ENCODE measurements around the gene UNC5CL.

Gene UNC5CL

GRCh38 chr6:41039060-41039998, at the start of gene UNC5CL:
Gene UNC5CL (minus strand): TSS chr6:41039221. CDS start chr6:41035074, 4,147 bp downstream.
- no peak for DNase-seq

GRCh38 chr6:41088451-41088850, 49.4 kb upstream of the UNC5CL start:
- no peak for DNase-seq

DNA sequence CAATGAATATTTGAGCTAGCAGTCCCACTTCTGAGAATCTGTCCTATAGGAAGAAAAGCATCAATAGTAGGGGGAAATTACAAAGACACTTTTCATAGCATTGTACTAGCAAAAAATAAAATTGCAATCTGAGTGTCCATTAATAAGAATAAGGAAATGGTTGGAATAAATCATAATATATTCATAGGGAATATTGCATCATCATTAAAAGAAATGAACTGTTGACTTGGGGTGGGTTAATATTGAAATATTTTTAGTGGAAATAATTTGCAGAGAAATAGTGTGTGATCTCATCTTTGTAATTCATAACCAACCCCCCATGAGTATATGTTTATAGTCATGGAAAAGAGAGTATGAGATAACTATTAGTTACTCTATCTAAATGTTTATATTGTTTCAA, 46.2 kb upstream of the UNC5CL start:
- DNase-seq = no peak

DNA sequence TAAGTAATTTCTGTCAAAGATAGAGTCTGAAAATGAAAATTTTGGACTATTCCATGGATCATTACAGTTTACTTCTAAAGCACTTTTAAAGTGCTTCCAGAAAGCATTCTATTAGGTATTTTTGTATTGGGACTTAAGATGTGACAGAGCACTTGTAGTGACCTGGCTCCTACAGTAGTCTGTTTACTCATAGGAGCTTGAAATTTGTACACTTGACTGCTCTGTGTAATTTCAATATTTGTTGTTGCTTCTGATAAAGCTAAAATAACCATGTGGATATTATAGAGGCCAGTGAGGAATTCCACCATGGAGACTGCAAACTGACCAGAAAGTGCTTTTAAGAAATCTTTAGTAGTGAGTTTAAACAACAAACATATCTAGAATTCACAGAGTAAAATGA, 44.1 kb upstream of the UNC5CL start:
- no peak for DNase-seq

GRCh38 chr6:41080621-41081020, 41.6 kb upstream of the UNC5CL start:
- DNase-seq = no peak

- no peak for DNase-seq
These were observed 40.1 kb upstream of the UNC5CL start for GRCh38 chr6:41079080-41079479.

- no peak for DNase-seq
These were observed 39.1 kb upstream of the UNC5CL start for GRCh38 chr6:41078101-41078500.

- no peak for DNase-seq
These were observed 38.5 kb upstream of the UNC5CL start for GRCh38 chr6:41077536-41077935.

GRCh38 chr6:41075651-41076626, 36.9 kb upstream of the UNC5CL start:
- no peak for DNase-seq

DNA sequence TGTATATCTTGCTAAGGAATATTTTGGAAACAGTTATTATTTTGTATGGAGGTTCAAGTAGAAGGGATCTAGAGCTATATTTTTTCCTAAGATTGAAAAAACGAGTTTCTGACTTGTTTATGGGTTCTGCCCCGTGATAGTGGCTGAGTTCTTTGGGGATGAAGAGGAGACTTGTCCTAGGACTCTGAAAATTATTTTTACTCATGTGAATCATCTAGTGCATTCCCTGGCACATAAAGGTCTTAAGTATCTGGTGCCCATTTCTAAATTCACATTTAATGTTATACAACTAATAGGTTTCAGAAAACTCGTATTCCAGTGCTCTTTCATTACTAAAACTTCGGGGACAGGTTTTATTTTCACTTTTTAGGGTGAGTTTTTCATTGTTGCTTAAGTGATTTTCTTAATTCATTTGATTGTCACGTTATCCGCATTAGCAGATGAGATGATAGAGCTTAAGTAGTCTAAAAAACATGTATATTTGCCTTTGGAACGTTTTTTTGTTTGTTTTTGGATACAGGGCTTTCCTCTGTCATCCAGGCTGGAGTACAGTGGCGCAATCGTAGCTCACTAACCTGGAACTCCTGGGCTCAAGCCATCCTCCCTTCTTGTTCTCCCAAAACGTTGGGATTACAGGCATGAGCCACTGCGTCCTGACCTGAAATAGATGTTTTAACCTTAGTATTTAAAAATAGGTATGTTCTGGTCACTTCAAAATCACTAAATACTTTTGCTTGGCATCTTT, 35.8 kb upstream of the UNC5CL start:
- DNase-seq = no peak

- peak in 1 of 2 donors; percentile 22 for DNase-seq
These were observed 35.1 kb upstream of the UNC5CL start for GRCh38 chr6:41073968-41074691.

- DNase-seq = peak in 1 of 2 donors; percentile 55
These were observed 34.4 kb upstream of the UNC5CL start for GRCh38 chr6:41073203-41073967.

- peak in 1 of 2 donors; percentile 100 for DNase-seq
These were observed 33.8 kb upstream of the UNC5CL start, which contains the start of gene NFYA for GRCh38 chr6:41072836-41073202. Gene NFYA (plus strand): TSS chr6:41072974. CDS start chr6:41079090, 6,116 bp downstream.

DNA sequence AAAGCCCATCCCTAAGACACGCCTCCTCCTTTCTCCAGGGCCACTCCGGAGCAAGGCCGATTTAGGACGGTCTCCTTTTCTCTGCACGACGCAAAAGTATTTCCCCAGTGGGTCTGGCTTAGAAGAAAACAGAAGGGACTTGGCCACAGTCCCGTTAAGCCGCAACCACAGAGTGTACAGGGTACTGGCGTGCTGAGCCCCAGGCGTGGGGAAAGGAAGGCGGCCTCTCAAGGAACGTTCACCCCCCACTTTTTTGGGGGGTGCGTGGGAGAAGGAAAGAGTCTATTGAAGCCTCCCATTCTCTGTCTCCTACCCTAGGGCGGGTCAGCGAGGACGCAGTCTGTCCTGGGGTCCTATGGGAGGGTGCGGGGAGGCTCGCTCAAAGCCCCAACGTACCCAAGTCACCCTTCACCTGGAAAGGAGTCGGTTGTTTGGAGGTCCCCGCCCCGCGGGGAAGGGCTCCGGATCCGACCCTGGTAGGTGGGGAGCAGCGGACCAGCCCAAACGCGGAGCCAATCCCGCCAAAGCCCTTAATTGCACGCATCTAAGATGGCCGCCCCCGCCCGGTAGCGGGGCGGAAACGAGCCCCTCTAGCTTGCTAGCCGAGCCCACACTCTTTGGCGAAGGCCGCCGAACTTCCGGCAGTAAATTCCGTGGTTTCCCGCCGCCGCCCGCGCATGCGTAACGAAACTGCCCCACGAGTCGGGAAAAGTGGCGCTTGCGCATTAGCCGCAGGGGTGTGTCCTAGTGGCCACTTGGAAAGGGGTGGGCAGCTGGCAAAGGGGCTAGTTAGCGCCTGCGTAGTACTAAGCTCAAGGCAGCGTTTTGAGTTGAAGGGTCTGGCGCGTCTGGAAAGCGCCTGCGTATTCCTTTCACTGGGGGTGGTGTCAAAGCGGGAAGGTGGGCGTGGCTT, 33.2 kb upstream of the UNC5CL start, which contains the start of gene OARD1:
Gene OARD1 (minus strand): TSS at position 434 of the 913 bp plus-strand sequence. CDS start 722 bp downstream, outside the sequence.
- DNase-seq = peak; percentile 97 to 100

- DNase-seq = no peak
These were observed 32.5 kb upstream of the UNC5CL start for GRCh38 chr6:41071501-41071922.

- peak; percentile 37 to 55 for DNase-seq
These were observed 27.9 kb upstream of the UNC5CL start for GRCh38 chr6:41066867-41067304.

GRCh38 chr6:41065550-41066026, 26.6 kb upstream of the UNC5CL start:
- no peak for DNase-seq

GRCh38 chr6:41064841-41065240, 25.8 kb upstream of the UNC5CL start:
- no peak for DNase-seq

DNA sequence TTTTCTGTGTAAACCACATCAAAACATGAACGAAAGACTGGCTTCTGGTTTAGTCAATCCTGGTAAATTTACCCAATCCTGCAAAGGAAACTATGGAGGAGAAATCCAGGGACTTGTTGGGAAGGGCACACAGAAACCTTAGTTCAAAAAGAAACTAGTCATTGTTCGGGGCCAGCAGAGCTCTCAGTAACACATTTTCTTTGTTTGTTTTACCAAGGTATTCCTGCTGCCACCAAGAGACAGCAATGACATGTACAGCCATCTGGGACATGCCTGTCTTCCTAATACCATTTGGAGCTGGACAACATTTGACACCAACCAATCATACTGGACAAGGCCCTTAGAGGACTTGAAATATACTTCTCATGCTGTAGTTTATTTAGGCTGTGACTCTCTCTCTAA, 24.9 kb upstream of the UNC5CL start:
- DNase-seq = no peak

Data from hippocampal formation (tissue), 2 donors.